GM12891 (cell line): ENCODE data around the gene MNT.

Experiments
- PAX5 ChIP-seq: IDR thresholded peaks from 2 replicates; pipeline ENCODE4 v1.6.1; 2011; ENCODE audit warnings: low read length, moderate library complexity, mild to moderate bottlenecking; ENCODE audit not compliant: insufficient read depth, severe bottlenecking
- POLR2A ChIP-seq: IDR thresholded peaks from 2 replicates; pipeline ENCODE4 v1.6.1; 2011; ENCODE audit warnings: low read depth, low read length, control low read depth
- POLR2AphosphoS5 ChIP-seq: IDR thresholded peaks from 2 replicates; pipeline ENCODE4 v1.6.1; 2011; ENCODE audit warnings: low read depth, low read length, control low read depth
- POU2F2 ChIP-seq: IDR thresholded peaks from 2 replicates; pipeline ENCODE4 v1.6.1; 2011; ENCODE audit warnings: low read depth, mild to moderate bottlenecking, control low read depth, low read length, moderate library complexity
- SPI1 ChIP-seq: IDR thresholded peaks from 2 replicates; pipeline ENCODE4 v1.6.1; 2011; ENCODE audit warnings: low read depth, low read length, control low read depth
- TAF1 ChIP-seq: IDR thresholded peaks from 2 replicates; pipeline ENCODE4 v1.6.1; 2011; ENCODE audit warnings: low read depth, low read length, control low read depth

DNA sequence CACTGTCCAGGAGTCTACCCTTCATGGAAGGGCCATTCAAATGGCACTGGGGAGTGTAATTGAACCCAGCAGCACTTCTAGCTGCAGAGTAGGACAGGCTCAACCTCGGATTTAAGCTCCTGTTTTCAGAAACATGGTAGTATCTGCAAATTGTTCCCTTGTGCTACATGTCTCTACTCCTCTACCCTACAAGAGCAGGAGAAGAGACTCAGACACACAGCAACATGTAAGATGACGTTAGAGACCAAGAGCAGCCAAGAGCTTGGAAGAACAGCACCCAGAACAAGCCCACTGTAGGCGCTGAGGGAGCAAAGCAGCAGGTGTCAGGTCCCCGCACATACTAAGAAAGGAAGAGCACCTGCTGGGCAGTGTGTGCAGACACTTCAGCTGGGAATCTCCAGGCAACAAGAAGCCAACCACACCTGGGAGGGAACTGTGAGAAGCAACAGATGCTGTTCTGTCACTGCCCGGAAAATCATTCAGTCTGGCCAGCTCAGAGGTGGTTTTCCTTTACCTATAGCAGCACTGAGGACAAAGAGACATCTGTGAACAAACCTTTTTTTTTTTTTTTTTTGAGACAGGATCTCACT, 35.6 kb upstream of the MNT start:
- no peak for TF ChIP-seq POLR2A
- TF ChIP-seq PAX5, result no peak
- TF ChIP-seq POLR2AphosphoS5, result no peak
- no peak for TF ChIP-seq POU2F2
- TF ChIP-seq SPI1, result no peak
- no peak for TF ChIP-seq TAF1
